GM18858 (cell line): Measurements from ENCODE around the gene PHF21A.
"Not testable (repeated sequence)": the region's sequence is repeated elsewhere in the genome, so short reads cannot be mapped to it uniquely, and the experiment has no call there.

Experiments used
- ATAC-seq: cut with Tn5 transposase; IDR thresholded peaks from one replicate; pipeline ENCODE4 v1.9.1; 2021; ENCODE audit not compliant: unreplicated experiment

PHF21A gene

GRCh38 chr11:46120346-46121300 is 631 bp downstream of the PHF21A start:
- no peak for ATAC-seq

DNA sequence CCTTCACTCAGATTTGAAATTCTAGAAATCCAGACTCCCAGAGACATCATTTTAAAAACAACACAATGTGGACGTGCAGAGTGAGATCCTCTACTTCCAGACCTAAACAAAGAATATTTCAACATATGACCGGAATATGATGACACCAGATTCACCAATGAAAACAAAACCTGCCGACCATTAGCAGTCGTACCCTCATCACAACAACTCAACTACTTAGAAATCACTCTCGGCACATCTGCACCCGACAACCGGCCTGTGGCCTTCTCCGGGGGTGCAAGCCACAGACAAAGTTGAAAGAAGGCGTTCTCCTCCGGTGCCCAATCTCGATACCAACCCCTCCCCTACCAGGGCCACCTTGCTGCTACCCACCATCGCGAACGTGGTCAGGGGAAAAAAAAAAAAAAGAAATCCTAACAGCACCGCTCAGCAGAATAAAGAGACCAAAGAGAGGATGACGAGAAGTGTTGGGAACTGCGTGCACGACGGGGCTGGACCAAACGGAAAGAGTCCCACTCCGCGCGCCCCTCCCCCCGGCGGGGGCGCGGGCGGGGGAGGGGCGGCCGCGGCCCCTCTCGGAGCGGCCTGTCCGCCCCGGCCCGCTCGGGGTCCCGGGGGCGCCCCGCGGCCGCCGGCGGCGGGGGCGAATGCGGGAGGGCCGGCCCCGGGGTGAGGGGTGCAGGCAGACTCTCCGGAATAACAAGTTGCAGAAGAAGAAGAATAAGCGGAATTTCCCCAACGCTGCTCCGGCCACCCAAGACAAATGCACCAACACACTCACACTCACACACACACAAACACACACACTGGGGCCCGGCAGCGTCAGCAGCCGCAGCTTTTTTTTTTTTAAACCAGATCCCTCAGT is 1.7 kb downstream of the PHF21A start:
- ATAC-seq, result no peak

- ATAC-seq, result no peak
These were observed 2.4 kb downstream of the PHF21A start for GRCh38 chr11:46118702-46119351.

DNA sequence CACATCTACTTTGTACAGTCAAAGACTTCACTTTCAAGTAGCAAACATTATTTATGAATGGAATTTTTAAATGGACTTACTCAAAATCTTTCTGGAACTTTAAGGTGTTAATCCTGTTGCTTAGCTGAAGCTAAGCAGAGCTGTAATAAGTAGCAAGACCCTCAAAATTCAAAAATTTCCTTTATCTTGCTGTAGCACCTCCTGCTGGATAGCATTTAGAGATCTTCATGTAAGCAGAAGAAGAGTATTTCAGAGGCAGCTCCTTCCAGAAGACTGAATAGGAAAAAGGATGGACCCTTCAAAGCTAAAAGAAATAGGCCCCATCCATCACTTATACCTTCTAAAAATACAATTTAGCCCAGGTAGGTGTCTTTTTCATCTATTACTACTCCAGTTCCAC is 3.4 kb downstream of the PHF21A start:
- ATAC-seq, result no peak

DNA sequence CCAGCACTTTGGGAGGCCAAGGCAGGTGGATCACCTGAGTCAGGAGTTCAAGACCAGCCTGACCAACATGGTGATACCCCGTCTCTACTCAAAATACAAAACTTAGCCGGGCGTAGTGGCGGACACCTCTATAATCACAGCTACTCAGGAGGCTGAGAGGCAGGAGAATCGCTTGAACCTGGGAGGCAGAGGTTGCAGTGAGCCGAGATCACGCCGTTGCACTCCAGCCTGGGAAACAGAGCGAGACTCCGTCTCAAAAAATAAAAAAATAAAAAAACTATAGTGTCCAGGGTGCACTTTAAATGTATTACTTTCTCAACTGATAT is 4.6 kb downstream of the PHF21A start:
- not testable (repeated sequence) for ATAC-seq

DNA sequence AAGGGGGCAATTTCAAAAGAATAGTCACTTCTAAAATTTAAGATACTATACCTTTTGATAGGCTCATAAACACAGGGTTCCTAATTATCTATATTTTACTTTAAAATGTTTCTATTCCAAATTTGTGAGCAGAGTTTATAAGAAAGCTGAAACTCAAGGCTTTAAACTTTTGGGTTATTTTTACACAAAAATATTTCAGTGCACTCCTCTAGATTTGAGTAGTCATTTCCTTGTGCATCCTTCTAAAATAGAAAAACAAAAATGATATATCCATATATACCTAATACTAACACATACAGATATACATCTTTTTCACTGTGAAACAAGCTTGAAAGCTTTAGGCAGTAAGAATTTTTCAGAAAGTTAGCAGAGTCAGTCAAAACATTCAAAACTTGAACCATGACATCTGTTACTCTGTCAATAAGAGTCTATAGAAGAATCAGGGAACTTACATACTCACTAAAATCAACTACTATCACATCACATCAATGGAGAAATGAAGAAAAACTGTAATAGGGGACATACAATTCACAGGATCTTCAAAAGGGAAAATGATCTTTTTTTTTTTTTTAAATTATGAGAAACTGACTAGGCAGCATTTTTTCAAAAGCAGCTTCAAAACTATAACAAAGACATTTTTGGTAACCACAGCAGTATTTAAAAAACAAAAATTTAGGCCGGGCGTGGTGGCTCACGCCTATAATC is 5.1 kb downstream of the PHF21A start:
- no peak for ATAC-seq

- no peak for ATAC-seq
These were observed 6.3 kb downstream of the PHF21A start for GRCh38 chr11:46114961-46115360.

GRCh38 chr11:46114378-46114777 is 6.9 kb downstream of the PHF21A start:
- no peak for ATAC-seq

DNA sequence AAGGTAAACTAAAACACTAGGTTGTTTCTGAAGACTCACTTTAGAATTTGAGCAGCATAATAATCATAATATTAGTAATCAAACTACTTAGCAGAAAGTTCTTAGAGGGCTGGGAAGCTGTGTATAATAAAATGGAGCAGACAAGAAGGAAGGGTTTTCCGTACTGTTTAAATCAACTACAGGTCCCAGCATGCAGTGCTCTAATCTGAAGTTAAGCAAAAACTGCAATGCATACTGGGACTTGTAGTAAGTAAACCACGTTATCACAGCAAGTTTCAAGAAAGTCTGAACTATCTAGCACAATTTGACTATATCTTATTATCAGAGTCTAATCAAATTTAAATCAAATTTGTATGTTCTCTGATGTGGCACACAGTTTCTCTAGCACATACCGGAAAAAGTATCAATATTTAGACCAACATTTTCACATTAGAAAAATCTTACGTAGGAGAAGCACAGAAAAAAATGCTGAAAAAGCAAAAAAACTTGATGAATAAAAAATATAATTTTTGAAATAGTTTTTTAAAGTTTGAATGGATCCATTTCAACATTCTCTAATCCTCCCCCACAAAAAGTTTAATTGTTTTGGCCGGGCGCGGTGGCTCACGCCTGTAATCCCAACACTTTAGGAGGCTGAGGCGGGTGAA is 8.2 kb downstream of the PHF21A start:
- peak; percentile 70 for ATAC-seq

- no peak for ATAC-seq
These were observed 12.5 kb downstream of the PHF21A start for GRCh38 chr11:46108751-46109150.

GRCh38 chr11:46107780-46108179 is 13.5 kb downstream of the PHF21A start:
- no peak for ATAC-seq

DNA sequence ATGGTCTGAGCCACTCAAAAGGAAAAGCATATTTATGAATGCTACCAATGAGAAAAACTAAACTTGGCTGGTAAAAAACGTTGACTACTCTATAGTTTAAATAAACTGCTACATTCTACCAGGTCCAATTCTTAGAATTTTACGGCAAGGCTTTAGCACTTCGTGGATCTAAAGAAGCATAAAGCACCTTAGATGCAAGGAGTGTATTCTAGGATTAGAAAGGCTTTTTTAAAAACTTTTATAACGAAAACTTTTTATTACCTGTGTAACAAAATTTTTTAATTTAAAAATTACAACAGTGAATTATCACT is 13.9 kb downstream of the PHF21A start:
- ATAC-seq, result no peak

- no peak for ATAC-seq
These were observed 14.5 kb downstream of the PHF21A start for GRCh38 chr11:46106530-46107407.

GRCh38 chr11:46105926-46106325 is 15.3 kb downstream of the PHF21A start:
- no peak for ATAC-seq

DNA sequence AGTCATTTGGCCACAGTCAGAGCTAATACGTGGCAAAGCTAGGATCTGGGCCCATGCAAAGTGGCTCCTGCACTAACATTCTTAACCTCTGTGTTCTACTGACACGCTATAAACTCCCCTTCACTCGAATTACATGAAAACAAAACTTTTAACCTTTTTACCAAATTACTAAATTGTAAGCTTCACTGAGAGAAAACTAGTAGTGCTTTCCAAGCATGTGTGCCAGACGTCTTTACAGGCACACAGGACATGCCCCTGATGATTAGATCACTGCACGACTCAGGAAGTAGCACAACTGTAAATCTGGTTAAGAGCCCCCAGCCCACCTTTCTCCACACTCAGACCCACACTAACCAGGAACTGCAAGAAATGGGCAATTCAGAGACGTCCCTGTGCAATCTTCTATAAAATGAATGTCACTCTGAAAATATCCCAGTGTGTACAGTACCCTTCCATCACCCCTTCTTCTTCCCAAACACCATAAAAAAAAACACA is 16.1 kb downstream of the PHF21A start:
- ATAC-seq, result no peak

- ATAC-seq, result no peak
These were observed 18.4 kb downstream of the PHF21A start for GRCh38 chr11:46102843-46103242.

- peak; percentile 55 for ATAC-seq
These were observed 20.6 kb downstream of the PHF21A start for GRCh38 chr11:46100670-46101069.

DNA sequence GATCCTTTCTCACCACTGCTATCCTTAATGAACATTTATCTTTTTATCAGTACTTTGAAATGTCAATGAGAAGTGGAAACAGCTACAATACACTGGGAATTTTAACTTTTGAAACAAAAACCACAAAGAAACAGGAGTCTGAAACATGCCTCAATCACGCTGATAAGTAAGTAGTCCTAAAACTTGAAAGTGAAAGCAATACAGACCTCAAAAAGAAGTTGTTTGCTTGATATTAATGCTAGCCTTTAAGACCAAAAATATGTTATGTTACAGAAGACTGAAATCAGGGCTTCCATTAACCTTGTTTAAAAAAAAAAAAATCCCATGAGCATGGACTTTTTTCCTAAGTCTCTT is 21.3 kb downstream of the PHF21A start:
- no peak for ATAC-seq

GRCh38 chr11:46090375-46090774 is 30.9 kb downstream of the PHF21A start:
- ATAC-seq, result no peak

DNA sequence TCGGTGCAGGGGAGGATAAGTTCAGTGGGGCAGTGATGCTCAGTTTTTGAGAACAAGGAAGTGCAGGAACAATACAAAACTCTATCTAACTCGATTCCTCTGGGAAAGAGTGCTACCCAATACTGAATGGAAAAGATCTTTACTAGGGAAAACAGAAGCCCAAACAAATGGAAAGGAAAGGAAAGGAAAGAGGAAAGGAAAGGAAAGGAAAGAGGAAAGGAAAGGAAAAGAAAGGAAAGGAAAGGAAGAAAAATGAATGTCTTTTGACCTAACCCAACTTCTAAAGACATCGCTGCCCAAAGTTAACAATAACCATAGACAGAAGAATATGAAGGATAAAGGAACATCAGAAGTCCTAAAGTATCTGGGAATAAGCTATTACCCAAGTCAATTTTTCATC is 41.6 kb downstream of the PHF21A start:
- no peak for ATAC-seq
